ENCODE results near the gene MFNG.

The MFNG gene

DNA sequence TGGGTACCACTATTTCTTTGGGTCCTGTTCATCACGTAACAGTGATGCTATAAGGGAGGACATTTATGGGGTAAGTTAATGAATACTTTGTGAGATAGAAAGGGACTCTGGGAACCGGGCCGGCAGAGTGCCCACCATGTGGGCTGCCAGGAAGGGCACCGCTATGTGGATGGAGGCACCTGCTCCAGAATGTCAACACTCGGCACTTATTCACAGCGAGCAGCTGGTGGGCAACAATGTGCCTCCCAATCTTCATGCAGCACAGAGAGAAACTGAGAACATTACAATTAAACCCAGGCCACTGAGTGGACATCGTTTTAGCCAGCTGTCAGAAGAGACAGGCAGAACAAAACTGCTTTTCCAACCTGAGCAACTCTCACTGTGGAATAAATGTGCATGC, 43.1 kb downstream of the MFNG start:
- TF ChIP-seq GATA3 (IDR thresholded peaks at IDR 0.05; ENCODE audit: low read depth, low read length) (no peak), GATA2 (IDR thresholded peaks at IDR 0.05; ENCODE audit: low read depth, low read length) (no peak)

DNA sequence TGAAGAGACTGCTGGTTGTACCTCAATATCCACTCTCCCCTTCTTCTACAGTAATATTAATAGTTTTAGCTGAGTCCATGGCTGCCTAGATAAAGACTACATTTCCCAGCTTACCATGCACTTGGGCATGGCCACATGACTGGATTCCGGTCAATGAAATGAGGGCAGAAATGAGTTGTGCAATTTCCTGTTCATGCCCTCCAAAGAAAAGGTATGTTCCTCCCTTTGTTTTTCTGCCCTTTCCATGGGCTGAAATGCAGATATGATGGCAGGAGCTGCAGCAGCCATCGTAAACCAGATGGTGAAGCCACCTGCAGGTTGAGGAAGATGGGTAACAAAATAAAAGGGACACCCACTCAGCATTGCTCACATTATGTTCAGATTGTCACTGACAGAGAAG, 43.6 kb downstream of the MFNG start:
- no peak for TF ChIP-seq GATA3 (IDR thresholded peaks at IDR 0.05; ENCODE audit: low read depth, low read length)
- no peak for TF ChIP-seq GATA2 (IDR thresholded peaks at IDR 0.05; ENCODE audit: low read depth, low read length)

DNA sequence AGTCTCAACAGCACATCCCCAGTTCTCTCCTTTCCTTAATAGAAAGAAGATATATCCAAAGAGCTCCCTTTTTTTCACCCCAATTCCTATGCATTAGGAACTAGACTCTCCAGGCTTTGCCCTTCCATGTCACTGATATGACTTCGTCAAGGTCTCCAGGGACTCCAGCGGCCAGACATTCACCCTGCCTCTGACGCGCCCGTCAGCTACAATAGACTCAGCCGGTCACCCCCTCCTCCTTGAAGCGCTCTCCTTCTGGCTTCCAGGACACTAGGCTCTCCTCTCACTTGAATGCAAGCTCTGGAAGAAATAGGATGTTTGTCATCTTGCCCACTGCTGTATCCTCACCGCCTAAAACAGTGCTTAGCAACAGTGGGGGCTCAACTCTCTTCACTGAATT, 44.0 kb downstream of the MFNG start:
- no peak for TF ChIP-seq GATA2 (IDR thresholded peaks at IDR 0.05; ENCODE audit: low read depth, low read length)
- TF ChIP-seq GATA3 (IDR thresholded peaks at IDR 0.05; ENCODE audit: low read depth, low read length), result no peak

DNA sequence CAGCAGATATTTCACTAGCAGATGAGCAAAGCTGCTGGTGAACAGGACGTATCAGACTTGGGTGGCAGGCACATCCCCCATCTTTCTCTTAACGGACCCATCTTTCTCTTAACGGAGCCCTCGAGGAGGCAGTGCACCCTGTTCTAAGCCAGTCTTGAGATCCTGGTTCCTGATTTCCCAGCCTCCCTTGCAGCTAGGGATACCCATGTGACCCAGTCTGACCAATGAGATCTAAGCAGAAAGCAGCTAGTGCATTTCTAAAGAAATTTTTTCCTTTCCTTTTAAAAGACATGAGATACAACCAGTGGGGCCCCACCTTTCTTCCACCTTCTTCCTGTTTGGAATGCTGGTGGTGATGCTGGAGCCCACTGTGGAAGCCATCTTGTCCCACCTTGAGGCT, 45.3 kb downstream of the MFNG start:
- TF ChIP-seq GATA3 (IDR thresholded peaks at IDR 0.05; ENCODE audit: low read depth, low read length) (no peak), GATA2 (IDR thresholded peaks at IDR 0.05; ENCODE audit: low read depth, low read length) (no peak)

DNA sequence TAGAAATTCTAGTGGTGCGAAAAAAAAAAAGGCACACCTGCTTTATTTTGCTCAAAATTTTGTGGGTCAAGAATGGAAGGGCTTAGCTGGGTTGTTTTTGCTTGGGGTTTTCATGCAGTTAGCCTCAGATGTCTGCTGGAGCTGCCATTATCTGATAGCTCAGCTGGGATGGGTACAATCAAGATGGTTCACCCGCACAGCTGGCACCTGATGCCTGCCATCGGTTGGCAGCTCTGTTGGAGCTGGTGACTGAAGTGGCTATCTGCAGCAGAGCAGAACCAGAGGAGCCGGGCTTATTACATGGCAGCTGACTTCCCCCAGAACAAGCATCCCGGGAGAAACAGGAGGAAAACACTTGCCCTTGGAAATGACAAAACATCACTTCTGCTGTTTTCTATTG, 46.8 kb downstream of the MFNG start:
- TF ChIP-seq GATA2 (IDR thresholded peaks at IDR 0.05; ENCODE audit: low read depth, low read length) (0 out of 2 replicates have a peak, but pooled peaks have one; percentile 7), GATA3 (IDR thresholded peaks at IDR 0.05; ENCODE audit: low read depth, low read length) (no peak)

DNA sequence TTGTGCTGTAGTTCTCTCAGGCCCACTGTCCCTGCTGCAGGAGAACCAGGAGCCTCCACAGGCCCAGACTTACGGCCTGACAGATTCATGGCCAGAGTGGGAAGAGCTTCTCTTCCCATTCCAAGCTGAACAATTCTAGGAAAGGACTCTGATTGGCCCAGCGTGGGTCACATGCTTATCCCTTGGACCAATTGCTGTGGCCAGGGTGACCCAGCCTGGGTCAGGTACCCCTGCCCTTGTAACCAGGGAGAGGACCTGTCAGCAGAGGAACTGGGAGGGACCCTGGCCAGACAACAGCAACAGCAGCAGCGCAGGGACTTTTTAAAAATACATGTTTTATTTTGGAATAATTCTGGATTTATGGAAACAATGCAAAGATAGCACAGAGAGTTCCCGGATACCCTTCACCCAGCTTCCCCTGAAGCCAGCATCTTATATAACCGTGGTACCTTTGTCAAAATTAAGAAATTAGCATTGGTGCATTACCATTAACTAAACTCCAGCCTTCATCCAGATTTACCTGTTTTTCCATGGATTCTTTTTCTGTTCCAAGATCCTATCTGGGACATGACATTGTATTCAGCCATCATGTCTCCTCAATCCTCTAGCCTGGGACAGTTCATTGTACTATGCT, 50.1 kb downstream of the MFNG start:
- TF ChIP-seq GATA3 (IDR thresholded peaks at IDR 0.05; ENCODE audit: low read depth, low read length) (no peak), GATA2 (IDR thresholded peaks at IDR 0.05; ENCODE audit: low read depth, low read length) (no peak)

DNA sequence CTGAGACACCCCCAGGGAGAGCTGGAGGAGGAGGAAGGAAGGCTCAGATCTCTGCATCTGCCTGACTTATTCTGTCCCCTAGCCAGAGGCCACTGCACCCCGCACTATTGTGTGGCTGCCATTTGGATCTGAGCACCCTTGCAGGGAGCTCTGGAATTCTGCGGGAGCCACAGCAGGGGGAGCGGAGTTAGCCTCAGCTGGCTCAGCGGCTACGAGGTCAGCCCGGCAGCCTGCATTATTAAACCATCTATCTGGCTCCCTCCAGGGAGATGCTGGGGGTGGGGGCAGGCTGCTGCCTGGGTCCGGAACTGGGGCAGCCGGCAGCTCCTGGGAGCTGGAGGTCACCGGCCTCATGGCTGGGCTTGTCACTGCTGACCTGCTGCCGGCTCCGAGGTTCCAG, 52.4 kb downstream of the MFNG start:
- TF ChIP-seq GATA2 (IDR thresholded peaks at IDR 0.05; ENCODE audit: low read depth, low read length), result no peak
- no peak for TF ChIP-seq GATA3 (IDR thresholded peaks at IDR 0.05; ENCODE audit: low read depth, low read length)

DNA sequence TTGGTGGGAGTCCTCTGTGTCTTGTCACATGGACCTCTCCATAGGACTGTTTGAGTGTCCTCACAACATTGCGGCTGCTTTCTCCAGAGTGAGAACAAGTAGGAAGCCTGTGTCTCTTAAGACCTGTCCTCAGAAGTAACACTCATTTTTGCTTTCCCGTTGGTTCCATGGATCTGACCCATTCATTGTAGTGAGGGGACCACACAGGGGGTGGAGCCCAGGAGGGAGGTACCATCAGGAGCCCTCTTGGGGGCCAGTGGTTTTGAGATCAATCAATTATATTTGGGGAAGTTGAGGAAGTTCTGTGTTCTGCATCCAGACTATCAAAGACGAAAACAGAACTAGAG, 53.5 kb downstream of the MFNG start:
- TF ChIP-seq GATA3 (IDR thresholded peaks at IDR 0.05; ENCODE audit: low read depth, low read length), result no peak
- TF ChIP-seq GATA2 (IDR thresholded peaks at IDR 0.05; ENCODE audit: low read depth, low read length), result no peak

DNA sequence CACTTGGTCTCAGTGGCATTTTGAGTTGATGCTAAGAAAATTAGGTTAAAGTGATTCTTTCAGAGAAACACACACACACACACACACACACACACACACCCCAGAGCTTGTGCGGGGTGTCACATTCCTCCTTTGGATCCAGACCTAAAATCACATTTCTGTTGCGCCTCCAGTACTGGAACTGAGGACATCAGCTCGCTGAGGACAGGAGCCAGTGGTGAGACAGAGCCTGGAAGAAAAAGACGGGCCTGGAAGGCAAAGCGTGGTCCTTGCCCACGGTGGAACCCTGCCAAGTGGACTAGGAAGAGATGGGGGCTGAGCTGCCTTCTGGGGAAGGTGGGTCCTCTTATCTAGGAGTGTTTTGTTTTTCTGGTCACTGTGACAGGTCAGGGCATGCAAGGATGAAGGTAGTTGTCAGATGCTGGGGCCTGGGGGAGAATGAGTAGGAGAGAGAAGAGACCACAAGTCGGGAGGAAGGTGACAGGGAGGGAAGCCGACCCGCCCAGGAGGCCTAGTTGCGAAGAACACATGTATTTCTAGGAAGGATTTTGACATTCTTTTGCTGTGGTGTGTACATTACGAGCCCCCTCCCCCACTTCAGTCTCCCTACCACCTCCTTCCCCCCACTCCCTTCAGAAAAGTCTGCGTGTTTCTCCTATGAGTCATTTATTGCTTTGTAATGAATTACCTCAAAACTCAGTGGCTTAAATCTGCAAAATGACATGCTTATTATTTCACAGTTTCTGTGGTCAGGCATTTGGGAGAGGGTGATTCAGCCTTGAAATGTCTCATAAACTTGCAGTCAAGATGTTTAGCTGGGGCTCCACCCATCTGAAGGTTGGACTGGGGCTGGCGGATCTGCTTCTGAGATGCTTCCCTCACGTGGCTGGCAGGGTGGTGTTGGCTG, 54.1 kb downstream of the MFNG start:
- no peak for TF ChIP-seq GATA3 (IDR thresholded peaks at IDR 0.05; ENCODE audit: low read depth, low read length)
- TF ChIP-seq GATA2 (IDR thresholded peaks at IDR 0.05; ENCODE audit: low read depth, low read length), result no peak

DNA sequence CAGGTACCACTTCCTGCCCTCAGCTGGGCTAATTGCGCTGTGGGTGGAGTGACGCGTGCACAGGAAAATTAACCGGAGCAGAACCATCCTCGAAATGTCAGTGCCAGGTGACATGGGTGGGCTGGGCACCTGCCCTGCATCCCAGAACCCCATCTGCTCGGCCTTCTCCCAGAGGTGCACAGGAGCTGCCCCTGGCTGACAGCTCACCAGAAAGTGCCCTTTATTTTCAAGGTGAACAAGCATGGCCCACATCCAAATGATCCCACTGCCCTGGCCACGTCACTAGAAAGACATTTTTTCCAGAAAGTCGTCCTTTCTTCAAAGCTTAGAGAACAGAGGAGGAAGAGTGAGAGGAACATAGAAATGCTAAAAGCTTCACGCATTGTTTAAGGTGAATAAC, 54.8 kb downstream of the MFNG start:
- TF ChIP-seq GATA3 (IDR thresholded peaks at IDR 0.05; ENCODE audit: low read depth, low read length) (no peak), GATA2 (IDR thresholded peaks at IDR 0.05; ENCODE audit: low read depth, low read length) (no peak)

DNA sequence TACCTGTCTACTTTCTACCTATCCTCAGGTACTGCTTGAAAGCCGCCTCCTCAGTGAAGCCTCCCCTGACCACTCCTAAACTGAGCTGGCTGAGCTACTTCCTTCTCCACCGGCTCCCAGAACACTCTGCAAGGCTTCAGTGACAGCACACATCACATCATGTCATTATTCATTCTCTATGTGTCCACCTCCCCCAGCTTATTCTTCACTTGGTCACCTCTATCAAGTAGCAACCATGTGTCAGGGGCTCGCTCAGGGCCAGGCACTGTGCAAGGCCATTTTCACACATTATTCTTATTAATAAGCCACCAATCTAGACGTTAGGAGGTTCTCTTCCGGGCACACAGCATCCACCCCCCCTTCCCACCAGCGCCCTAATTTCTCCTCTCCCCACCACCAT, 55.2 kb downstream of the MFNG start:
- no peak for TF ChIP-seq GATA2 (IDR thresholded peaks at IDR 0.05; ENCODE audit: low read depth, low read length)
- TF ChIP-seq GATA3 (IDR thresholded peaks at IDR 0.05; ENCODE audit: low read depth, low read length), result no peak

DNA sequence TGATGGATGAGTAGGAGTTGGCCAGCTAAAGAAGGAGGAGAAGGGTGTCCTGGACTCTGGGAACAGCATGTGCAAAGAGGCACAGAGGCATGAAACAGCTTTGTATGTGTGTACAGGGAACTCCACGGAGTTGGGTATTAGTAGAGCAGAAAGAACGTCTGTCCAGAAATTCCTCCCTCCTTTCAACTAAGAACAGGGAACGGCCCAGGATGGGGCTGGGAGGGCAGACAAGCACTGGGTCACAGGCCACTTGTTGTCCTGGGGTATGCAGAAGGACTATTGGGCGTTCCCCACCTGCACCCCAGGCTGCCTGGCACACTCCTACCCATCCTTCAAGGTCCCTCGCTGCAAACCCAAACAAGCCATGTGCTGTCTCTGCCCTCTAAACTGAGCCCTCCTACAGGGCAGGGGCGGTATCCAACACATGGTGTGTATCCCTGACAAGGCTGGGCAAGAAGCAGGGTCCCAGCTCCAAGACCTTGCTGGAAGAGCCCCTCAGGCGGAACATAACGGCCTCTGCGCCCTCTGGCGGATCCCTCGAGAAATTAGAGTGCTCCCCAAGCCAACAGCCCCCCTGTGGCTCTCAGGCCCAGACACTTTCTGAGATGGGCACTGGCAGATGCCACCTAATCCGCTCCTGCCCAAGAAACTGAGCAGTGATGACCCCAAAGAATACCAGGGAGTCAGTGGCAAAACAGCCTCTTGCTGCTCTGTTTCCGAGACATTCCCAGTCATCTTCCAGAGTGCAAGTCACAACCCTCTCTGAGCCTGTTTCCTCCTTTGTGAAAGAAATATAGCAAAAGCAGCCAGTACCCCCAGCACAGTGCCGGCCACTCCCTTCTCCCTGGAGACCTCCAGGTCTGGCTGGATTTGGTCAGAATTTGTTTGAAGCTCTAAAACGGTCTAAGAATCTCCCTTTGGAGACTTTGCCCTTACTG, 57.3 kb downstream of the MFNG start:
- TF ChIP-seq GATA2 (IDR thresholded peaks at IDR 0.05; ENCODE audit: low read depth, low read length) (no peak), GATA3 (IDR thresholded peaks at IDR 0.05; ENCODE audit: low read depth, low read length) (no peak)

DNA sequence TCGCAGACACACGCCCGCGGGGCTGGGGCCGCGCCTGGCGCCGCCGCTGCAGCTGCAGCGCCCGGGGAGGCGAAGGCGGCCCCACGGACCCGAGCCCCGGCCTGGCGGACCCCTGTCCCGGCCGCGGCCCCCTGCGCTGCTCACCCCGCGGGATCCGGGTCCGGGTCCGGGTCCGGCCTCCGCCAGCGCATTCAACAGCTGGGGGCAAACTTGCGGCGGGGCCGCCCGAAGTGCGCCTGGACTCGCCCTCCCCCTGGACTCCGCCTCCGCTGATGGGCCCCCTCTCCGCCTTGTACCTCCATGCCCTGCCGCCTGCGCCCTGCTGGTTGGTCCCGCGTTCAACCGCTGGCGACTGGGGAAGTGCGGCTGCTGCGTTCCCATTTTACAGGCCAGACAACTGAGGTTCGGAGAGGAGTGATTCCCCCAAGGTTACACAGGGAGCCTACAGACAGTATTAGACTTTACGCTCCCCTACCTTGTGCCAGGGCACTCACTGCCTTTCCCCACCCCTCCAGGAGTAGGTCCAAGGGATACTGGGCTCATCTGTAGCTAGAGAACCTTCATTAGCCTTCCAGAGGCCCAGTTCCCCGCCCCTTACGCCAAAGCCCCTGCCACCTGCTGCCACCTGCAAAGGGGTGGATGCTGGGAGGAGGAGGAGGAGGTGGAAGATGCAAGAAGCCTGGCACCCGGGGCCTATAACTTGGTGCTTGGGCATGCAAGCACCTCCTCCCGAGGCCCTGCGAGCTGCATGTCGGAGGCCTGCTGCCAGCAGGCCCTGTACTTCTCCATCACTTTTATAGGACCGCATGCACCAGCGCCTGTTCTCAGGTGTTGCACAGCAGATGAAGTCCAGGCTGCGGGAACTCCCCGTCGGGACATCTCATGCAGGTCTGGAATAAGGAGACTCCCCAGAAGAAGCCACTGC, 58.2 kb downstream of the MFNG start:
- TF ChIP-seq GATA2 (IDR thresholded peaks at IDR 0.05; ENCODE audit: low read depth, low read length) (no peak), GATA3 (IDR thresholded peaks at IDR 0.05; ENCODE audit: low read depth, low read length) (no peak)
